EH (cell line): ENCODE results near the gene TNNC1.
A peak's percentile ranks its signal among the peaks of the same experiment; 100 is the strongest.

ENCODE experiments used
- DNase-seq: peaks from one replicate; pipeline ENCODE4 v3.0.0-alpha.2; 2015; ENCODE audit warnings: low read depth

The TNNC1 gene

DNA sequence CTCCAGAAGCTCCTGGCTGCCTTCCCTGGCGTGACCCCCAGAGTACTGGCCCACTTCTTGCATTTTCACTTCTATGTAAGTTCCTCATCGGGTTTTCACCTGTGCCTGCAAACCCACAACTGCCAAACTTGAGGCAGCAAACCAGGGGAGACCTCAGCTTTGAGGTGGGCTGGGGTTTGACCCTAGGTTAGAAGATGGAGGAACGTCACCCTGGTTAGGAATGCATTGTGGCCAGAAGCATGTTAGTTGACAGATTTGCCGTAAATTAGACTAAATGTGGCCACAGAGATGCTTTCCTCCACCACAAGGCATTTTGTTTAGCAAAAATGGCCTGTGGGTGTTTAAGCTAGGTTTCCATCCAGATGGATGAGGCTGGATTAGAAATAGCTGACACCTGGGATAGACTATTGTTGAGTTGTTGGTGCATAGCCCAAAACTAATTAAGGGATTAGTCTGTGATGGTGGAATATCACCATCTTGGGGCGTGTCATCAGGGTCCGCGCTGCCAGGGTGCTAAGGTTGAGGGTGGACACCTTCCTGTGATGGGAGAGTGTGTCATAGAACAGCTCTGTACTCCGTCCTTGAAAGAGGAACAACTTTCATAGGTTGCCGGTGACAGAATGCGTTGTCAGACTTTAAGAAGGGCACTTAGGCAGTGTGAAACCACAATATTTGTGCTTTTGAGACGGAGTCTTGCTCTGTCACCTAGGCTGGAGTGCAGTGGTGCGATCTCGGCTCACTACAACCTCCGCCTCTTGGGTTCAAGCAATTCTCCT is 5.1 kb upstream of the TNNC1 start:
- DNase-seq: no peak

DNA sequence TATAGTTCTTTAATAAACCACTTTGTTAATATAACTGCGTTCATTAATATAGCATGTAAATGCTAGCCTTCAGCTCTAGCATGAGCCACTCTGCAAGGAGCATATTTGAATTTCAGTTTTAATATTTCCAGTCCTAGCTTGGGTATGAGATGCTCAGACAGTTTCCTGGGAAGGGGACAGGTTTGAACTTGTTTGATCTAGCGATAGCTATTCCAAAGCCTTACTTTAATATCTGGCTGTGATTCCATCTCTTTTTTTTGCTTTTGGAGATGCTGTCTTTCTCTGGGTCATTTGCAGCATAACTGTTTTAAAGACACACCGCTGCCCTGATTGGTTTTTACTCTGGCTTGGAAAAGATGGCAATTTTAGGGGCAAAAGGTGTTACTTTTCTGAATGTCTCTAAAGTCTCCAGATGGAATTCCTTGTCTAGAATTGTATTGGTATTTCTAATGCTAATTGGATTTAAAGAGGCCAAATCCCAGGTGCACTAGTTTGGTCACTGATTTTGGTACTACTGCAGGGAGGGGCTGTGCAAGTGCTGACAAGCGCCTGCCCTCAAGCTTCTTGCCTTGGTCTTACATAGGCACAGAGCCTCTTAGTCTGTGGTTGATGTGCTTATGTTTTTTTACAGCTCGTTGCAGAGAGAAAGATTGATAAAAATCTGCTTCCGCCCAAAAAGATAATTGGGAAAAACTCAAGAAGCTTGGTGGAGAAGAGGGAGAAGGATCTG is 4.4 kb upstream of the TNNC1 start:
- DNase-seq: no peak

DNA sequence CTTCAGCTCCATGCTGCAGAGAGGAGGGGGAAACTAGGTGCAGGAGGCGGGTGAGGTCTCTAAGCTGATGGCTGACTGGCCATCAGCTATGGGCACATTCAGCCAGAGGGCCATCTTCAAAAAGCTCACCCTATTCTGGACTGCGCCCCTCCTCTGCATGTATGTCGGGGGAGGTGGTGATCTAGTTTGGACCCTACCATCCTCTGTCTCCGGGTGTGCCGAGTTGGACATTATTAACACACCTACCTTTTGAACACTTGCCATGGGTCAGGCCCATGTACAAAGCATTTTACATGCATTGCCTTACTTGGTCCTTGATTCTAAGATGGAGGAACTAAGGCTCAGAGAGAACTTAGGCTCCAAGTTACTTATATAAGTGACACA is 3.0 kb upstream of the TNNC1 start:
- DNase-seq: no peak

DNA sequence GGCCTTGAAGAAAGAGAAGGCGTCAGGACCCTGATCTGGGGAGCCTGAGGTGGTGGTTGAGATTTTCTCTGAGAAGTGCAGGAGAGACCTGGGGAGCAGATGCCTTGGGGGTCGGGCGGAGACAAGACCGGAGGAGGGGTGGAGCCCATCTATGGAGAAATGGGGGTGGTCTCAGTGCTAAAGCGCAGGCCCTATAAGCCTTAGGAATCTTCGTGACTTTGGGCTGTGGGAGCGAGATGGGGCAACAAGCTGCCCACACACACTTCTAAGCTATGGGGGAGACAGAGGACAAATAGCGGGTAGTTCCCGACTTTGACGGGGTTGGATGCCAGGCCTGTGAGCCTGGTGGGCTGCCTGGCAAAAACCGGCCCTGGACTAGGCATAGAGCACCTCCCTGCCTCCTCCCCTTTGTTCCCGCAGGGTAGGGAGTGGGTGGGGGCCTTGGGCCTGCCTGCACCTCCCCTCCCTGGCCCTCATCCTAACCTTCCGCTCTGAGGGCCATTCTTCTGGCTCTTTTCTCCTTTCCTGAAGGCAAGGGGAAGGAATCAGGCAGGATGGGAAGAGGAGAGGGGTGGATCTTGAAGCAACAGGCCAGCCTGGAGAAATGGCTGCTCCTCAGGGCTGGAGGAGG is 2.4 kb upstream of the TNNC1 start:
- DNase-seq: peak; percentile 60

DNA sequence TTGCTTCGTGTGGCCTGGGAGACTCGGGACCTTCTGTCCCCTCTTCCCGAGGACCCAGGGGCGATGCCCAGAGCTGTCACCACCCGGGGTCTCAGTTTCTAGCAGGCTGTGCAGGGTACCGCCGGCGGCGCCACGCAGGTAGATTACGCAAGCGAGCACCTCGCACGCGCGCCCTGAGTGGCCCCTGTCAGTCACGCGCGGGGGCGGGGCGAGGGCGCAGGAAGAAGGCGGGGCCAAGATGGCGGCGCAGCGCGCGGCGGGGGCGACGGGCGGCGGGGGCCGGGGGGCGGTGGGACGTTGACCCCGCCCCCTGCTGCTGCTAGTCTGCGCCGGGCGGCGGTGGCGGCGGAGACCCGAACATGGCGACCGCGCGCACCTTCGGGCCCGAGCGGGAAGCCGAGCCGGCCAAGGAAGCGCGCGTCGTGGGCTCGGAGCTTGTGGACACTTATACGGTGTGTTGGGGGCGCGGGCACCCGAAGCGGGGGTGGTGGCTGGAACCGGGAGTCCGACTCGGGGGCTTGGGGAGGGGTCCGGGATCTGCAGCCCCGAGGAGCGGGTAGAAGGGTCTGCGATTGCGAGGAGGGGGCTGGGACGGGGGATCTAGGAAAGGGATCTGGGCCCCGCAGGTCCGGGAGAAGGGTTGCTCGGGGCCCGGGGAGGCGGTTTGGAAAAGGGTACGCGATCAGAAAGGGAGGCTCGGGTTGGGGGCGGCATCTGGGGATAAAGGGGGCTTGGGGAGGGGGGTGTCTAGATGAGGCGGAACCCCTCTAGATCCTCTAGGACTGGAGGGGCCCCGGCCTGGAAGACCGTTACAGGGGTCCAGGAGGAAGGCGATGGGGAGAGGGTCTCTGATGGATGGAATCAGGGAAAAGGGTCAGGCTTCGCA is 1.7 kb upstream of the TNNC1 start, which contains the start of gene NISCH:
Gene NISCH, plus strand, starts transcription at position 322 of the 886 bp plus-strand sequence. Its CDS starts 38 bp downstream, at position 360.
- DNase-seq: peak; percentile 81

DNA sequence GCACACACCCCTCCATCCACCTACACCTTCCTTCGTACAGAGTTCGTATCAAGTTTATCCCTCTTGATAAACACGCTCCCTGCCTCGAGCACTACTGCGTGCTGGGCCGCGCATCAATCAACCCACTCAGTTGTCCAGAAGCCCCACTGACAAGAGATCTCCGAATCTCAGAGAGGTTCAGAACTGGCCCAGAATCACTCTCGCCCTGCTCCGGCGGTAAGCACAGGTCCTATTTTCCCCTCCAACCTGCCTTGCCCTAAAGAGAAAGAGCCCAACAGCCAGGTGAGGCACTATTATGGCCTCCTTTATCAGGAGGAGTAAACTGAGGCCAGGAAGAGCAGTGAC is 1.1 kb upstream of the TNNC1 start:
- no peak for DNase-seq

DNA sequence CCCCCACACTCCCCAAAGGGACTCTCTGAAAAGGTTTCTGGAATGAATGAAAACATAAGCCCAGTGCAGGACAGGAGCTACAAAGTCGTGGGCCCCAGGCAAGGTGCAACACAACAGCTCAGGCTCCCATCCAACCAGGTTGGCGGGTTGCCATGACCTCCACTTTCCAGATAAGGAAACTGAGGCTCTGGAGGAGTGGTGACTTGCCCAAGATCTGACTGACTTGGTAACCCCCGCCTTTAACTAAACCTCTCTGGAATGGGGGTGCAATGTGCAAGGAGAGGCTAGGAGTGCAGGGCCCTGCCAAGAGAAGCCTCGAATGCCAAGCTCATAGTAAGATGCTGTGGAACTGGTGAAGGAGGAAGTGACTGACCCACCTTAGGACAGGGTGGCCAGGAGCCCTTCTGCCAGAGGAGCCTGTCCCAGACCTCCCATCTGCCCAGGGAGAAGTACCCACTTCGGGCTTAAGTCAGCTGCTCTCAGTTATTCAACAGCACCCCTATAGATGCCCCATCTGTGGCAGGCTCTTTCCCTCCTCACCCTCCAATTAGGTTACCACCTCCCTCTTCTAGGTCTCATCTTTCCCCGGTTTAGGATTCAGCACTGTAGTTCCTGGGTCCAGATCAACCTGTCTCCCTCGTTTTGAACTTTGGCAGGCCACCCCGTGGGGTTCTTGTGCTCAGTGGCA is 553 bp upstream of the TNNC1 start:
- no peak for DNase-seq

DNA sequence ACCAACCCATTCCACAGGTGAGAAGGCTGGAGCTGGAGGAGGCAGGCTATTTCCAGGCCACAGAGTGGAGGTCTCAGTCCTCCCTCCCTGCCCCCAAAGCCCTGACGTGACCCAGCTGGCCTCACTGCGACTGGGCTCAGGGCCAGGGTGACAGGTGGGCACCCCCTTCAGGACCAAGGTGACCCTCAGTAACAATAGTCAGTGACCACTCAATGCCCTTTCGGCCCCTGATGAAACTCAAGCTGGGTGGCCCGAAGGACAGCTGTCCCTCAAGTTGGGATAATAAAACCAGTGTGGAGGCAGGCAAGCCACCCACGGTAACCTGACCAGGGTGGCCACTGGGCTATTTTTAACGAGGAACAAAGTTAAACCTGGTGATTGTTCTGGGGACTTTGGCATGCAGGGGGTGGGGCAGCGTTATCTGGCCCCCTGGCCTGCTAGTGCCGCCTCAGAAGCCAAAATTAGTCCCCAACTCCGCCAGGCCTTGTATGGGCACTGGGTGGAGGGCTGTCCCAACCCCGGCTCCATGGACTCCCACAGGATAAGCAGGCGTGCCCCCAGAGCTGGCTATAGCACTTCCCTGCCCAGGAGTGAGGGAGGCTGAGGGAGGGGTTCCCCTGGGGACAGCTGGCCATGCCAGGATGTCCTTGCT is 1.1 kb downstream of the TNNC1 start:
- DNase-seq: no peak

DNA sequence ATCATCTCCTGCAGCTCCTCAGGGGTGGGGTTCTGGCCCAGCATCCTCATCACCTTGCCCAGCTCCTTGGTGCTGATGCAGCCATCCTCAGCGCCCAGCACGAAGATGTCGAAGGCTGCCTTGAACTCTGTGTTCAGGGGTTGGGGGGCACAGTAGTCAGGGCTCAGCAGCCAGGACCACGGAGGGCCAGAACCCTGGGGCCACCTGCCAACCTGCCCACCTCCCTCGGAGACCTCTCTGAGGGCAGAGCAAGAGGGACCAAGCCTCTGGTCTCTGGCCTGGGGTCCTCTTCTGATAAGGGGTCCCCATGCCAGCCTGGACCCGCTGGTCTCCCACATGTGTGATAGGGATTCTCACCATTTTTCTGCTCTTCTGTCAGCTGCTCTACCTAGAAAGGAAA is 1.7 kb downstream of the TNNC1 start:
- no peak for DNase-seq

DNA sequence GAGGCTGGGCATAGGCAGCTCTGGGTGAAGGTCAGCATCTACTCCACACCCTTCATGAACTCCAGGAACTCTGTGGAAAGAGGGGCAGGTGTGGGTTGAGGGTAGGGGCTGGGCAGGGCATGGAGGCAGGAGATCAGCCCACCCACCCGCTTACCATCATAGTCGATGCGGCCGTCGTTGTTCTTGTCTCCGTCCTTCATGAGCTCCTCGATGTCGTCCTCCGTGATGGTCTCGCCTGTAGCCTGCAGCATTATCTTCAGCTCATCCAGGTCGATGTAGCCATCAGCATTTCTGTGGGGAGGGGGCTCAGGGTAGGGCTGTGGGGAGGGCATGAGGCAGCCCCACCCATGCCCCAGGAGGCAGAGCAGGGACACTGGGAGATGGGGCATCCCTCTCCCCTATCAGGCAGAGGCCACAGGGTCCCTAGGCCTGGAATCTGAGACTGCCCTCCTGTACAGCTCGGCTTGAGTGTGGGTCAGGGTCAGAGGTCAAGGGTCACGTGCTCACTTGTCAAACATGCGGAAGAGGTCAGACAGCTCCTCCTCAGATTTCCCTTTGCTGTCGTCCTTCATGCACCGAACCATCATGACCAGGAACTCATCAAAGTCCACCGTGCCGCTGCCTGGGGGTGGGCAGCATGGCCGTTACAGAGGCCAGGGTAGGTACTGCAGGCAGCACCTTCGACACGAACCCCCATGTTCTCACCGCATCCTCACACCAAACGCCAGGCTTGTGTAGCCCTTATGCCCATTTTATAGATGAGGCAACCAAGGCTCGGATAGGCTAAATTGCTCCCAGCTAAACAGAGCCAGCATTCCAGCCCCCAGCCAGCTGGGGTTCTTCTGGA is 2.4 kb downstream of the TNNC1 start:
- DNase-seq: no peak

DNA sequence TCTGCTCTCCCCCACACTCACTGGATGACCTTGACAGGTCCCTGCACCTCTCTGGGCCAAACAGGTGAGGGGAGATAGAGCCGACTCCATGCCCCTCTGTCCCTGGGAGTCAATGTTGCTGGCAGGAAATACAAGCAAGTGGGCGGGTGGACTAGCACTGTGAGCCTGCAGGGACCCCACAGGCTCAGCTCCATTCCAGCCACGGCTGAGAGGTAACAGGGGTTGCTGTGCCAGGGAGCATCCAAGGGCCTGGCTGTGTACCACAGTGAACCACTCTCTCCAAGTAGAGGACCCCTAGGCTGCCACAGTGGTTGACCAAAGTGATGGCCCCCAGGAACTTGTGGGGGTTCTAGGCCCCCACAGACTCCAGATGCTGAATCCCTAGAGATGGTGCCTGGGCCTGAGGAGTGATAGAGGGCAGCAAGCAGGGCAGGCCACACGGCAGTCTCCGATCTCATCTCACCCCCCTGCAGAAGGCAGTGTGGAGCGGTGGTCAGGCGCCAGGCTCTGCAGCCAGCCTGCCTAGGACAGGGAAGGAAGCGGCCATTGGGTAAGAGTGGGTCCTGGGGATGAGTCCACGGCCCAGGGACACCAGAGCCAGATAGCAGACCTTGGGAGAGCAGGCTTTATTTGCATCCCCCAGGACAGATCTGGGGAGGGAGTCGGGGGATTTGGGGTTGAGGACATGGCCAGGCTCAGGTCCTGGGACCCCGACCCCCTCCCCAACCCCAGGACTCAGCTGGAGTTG is 3.2 kb downstream of the TNNC1 start:
- no peak for DNase-seq

DNA sequence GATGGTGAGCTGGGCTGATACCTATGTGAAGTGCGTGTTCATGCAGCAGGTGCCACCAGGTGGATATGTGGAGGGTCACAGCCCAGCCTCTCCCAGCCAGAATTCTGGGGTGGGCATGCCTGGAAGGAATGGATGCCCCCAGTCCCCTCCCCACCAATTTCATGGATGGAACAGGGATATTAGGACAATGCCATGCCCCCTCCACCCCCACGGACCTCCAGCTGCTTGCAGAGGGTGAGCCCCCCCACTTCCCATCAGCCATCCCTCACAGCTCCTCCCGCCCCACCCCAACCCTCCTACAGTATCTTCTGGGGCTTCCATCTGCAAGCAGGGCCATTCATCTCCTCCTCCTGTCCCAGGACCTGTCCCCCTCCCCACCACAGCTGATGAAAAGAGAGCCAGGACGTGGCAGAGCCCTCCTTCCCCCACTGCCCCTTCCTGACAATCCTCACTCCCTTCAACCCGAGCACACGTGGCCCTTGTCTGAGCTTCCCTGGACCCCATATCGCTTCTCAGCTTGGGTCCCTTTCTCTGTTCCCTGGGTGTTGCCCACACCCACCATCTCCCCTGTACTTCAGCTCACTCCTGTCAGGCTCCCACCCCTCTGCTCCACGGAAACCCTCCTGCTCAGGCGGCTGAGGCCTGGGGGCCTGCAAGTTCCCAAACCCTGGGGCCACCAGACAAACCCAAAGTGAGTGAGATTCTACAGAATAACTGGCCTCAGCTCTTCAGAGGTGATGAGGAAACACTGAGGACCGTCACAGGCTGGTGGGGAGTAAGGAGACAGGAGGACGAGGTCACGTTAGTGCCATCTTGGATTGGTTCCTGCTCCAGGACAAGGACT is 6.1 kb downstream of the TNNC1 start:
- DNase-seq: no peak

DNA sequence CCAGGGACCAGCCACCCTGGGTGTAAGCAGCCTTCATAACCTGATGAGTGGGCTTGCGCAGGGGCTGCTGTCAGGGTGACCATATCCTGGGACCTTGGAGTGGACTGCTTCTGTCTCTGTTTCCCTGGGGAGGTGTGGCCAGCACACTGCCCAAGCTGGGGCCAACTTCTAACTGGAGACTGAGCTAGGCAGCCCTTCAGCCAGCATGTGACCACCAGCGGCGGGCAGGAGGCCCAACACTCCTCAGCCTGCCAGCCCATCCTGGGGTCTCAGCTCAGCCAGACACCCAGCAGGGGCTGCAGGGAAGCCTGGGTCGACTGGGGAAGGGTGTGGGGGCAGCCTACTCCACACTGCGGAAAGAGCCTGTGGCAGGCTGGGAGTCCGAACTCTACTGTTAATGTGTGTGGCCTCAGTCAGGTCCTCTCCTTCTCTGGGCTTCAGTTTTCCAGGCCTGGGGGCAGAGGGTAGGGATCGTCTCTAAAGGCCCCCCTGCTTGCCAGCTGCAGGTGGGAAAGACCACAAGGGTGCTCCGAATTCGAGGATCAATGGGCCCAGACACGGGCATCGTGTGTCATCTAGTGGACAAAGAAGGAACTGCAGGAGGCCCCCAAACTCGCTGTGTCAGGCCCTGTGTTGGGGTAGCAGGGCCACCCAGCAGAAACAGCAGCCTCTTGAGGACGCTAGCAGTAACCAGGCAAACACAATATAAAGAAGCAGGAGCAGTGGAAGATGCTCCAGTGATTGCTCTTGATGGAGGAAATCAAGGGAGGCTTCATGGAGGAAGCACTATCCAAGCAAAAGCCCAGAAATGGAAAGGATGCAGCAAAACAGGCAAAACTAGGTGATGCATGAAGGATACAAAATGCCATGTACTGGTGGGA is 7.0 kb downstream of the TNNC1 start:
- DNase-seq: peak; percentile 62

DNA sequence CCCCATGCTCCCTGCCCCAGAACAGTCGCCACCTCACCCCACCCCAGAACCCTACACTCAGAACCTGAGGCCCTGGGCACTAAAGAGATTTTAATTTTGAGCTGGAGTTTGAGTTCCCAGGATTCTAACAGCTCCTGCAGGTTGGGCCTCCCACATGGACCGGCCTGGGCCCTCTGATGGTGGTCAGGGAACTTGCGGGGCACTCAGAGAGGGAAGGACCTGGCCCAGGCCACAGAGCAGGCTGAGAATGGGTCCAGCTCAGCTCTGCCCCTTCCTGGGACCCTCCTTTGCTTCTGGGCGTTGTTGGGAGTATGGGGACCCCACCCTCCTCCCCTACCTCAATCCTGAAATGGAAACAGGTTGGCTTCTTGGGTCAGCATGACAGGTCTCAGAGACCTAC is 7.8 kb downstream of the TNNC1 start:
- DNase-seq: no peak

DNA sequence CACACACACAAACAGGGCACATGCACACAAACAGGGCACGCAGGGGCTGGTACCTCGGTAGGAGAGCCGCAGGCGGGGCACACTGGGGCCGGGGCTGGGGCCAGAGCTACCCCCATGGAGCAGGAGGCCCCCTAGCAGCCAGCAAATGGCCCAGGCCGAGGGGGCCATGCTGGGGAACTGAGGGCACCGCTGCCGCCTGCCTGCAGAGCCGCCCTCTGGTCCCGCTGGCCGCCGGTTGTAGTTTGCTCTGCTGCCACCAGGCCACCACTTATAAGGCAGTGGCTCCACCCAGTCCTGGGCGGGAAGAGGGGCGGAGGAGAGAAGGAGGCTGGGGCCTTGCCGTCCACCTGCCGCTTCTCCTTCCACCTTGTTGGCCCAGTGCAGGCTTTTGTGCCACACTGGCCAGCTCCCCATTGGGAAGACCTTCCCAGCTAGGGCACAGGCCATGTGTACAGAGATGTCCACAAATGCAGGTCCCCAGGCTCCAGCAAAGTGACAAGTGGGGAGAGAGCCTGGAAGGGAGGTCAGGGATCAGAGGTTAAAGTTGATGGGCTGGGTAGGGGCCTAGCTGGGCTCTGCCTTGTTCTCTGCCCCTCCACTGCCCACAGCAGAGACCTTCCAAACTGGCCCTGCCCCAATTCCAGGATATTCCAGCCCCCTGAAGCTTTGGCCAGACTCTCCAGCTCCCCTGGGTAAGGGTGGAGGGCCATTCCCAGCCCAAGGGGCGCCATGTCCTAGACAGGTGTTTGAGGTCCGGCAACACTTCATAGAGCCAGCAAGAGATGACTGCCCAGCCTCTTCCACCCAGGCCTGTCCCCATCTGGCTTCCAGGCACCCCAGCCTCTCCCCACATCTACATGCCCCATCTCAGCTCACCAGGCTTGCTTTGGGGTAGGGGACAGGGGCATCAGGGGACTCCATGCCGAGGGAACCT is 8.7 kb downstream of the TNNC1 start, which contains the start of gene SEMA3G:
Gene SEMA3G, minus strand, starts transcription at position 244 of the 934 bp plus-strand sequence. Its CDS starts 76 bp downstream, at position 168.
- peak; percentile 59 for DNase-seq
